ENCODE data around the gene RAD23B. TPM values are rescaled to one million over a fixed set of nuclear protein-coding genes. Genes with fewer than 3 reads are reported as not detected.

Gene RAD23B
- total RNA-seq, 2 donors from 2014 or later, result 33.3 to 57.4 TPM

- H3K27me3 ChIP-seq (replicated peaks; ENCODE audit: insufficient read depth), result no peaks in the 10 kb centered on the region
- no peaks in the 10 kb centered on the region for H3K36me3 ChIP-seq
- no peaks in the 10 kb centered on the region for H3K9me3 ChIP-seq
- no peak for TF ChIP-seq CTCF (IDR thresholded peaks at IDR 0.05)
- H3K4me3 ChIP-seq, result no peak overlapping the region
- no peak overlapping the region for H3K27ac ChIP-seq
- no peak for ATAC-seq (ENCODE audit: insufficient number of reproducible peaks, low FRiP score, low read depth)
- DNase-seq (ENCODE audit: low spot score), result no peak
- no peaks in the 10 kb centered on the region for H3K4me1 ChIP-seq (ENCODE audit: control insufficient read depth in 1 of 2, low read depth in 2 of 2)
These were observed 67.4 kb downstream of the RAD23B start for GRCh38 chr9:107350443-107350842.

- Histone ChIP-seq H3K4me3 (no peak overlapping the region), H3K9me3 (no peaks in the 10 kb centered on the region), H3K36me3 (no peaks in the 10 kb centered on the region), H3K27ac (no peak overlapping the region), H3K27me3 (replicated peaks; ENCODE audit: insufficient read depth) (no peaks in the 10 kb centered on the region), H3K4me1 (ENCODE audit: control insufficient read depth in 1 of 2, low read depth in 2 of 2) (no peaks in the 10 kb centered on the region)
- DNase-seq (ENCODE audit: low spot score) (no peak), ATAC-seq (ENCODE audit: insufficient number of reproducible peaks, low FRiP score, low read depth) (no peak)
- TF ChIP-seq CTCF (IDR thresholded peaks at IDR 0.05), result no peak
These were observed 68.4 kb downstream of the RAD23B start for GRCh38 chr9:107351382-107352045.

- TF ChIP-seq CTCF (IDR thresholded peaks at IDR 0.05), result no peak
- Histone ChIP-seq H3K27me3 (replicated peaks; ENCODE audit: insufficient read depth) (no peaks in the 10 kb centered on the region), H3K36me3 (no peaks in the 10 kb centered on the region), H3K4me1 (ENCODE audit: control insufficient read depth in 1 of 2, low read depth in 2 of 2) (no peaks in the 10 kb centered on the region), H3K9me3 (no peaks in the 10 kb centered on the region), H3K4me3 (no peak overlapping the region), H3K27ac (no peak overlapping the region)
- no peak for DNase-seq (ENCODE audit: low spot score)
- no peak for ATAC-seq (ENCODE audit: insufficient number of reproducible peaks, low FRiP score, low read depth)
These were observed 72.3 kb downstream of the RAD23B start for GRCh38 chr9:107355394-107355793.

- ATAC-seq (ENCODE audit: insufficient number of reproducible peaks, low FRiP score, low read depth) (no peak), DNase-seq (ENCODE audit: low spot score) (no peak)
- H3K9me3 ChIP-seq, result no peaks in the 10 kb centered on the region
- no peaks in the 10 kb centered on the region for H3K4me1 ChIP-seq (ENCODE audit: control insufficient read depth in 1 of 2, low read depth in 2 of 2)
- no peak for TF ChIP-seq CTCF (IDR thresholded peaks at IDR 0.05)
- no peak overlapping the region for H3K4me3 ChIP-seq
- no peaks in the 10 kb centered on the region for H3K36me3 ChIP-seq
- H3K27ac ChIP-seq, result no peak overlapping the region
- no peaks in the 10 kb centered on the region for H3K27me3 ChIP-seq (replicated peaks; ENCODE audit: insufficient read depth)
These were observed 75.9 kb downstream of the RAD23B start for GRCh38 chr9:107358986-107359385.

- no peak for TF ChIP-seq CTCF (IDR thresholded peaks at IDR 0.05)
- Histone ChIP-seq H3K36me3 (no peaks in the 10 kb centered on the region), H3K27me3 (replicated peaks; ENCODE audit: insufficient read depth) (no peaks in the 10 kb centered on the region), H3K9me3 (no peaks in the 10 kb centered on the region), H3K4me1 (ENCODE audit: control insufficient read depth in 1 of 2, low read depth in 2 of 2) (no peaks in the 10 kb centered on the region), H3K4me3 (no peak overlapping the region), H3K27ac (no peak overlapping the region)
- DNase-seq (ENCODE audit: low spot score) (no peak), ATAC-seq (ENCODE audit: insufficient number of reproducible peaks, low FRiP score, low read depth) (no peak)
These were observed 77.0 kb downstream of the RAD23B start for GRCh38 chr9:107360098-107360497.

Measured in thoracic aorta (tissue), 2 donors.